Measurements from ENCODE around the gene ANXA2R.

ANXA2R gene

DNA sequence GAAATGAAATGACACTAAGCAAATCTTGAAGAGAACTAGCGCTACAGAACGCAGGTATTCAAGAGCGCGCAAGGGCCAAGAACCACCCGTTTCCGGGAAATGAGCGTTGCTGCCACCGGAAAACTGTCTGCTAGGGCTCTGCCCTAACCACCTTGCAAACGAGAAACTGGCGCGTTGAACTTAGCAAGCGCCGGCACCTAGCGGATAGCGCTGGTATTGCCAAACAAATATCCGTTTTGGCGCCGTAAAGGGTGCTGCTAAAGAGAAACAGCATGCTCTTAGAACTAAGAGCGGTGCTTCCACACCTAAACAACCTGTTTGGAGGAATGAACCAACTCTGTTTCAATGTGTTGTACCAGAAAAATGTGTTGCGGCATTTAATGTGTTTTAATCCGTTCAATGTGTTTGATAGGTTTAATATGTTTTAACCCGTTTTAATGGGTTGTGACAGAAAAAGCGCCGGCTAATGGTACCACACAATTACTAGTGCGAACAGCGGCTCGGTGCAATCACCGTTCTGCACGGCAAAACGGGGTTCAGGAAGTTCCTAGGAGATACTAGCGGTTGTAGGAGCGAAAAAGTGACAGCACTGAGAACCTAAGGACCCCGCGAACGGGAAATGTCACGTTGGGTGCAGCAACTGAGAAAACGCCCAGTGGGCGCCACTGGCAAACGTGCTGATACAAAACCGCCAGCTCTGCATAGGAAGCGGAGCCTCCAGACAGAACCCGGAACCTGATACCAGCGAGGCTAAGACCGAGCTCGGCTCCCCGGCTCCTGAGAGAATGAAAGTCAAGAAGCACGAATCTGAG, at the start of gene ANXA2R (continued):
- TF ChIP-seq ZNF23 (tag by site-specific recombination; IDR thresholded peaks at IDR 0.05; ENCODE audit: borderline replicate concordance) (no peak), ZNF112 (tag by site-specific recombination; IDR thresholded peaks at IDR 0.05) (no peak), ZNF610 (tag by site-specific recombination; IDR thresholded peaks at IDR 0.05; ENCODE audit: borderline replicate concordance) (0 out of 2 replicates have a peak, but pooled peaks have one; percentile 41), ZNF76 (tag by site-specific recombination; IDR thresholded peaks at IDR 0.05; ENCODE audit: borderline replicate concordance, low read depth) (0 out of 2 replicates have a peak, but pooled peaks have one; percentile 18), PRDM10 (tag by site-specific recombination; IDR thresholded peaks at IDR 0.05) (peak; percentile 78), ZNF837 (tag by site-specific recombination; IDR thresholded peaks at IDR 0.05) (peak; percentile 7; the same call in 1 of the 2 replicates), ZBTB21 (tag by site-specific recombination; IDR thresholded peaks at IDR 0.05) (no peak), MZF1 (tag by site-specific recombination; IDR thresholded peaks at IDR 0.05; ENCODE audit: borderline replicate concordance) (0 out of 2 replicates have a peak, but pooled peaks have one; percentile 33), SP2 (tag by site-specific recombination; IDR thresholded peaks at IDR 0.05) (peak; percentile 25; the same call in 1 of the 2 replicates), INSM2 (tag by site-specific recombination; IDR thresholded peaks at IDR 0.05) (peak; percentile 45; the same call in 1 of the 2 replicates), ZNF48 (tag by site-specific recombination; IDR thresholded peaks at IDR 0.05) (no peak), PRDM1 (tag by site-specific recombination; IDR thresholded peaks at IDR 0.05) (0 out of 2 replicates have a peak, but pooled peaks have one; percentile 48), ZNF10 (tag by site-specific recombination; IDR thresholded peaks at IDR 0.05) (peak; percentile 56), ZEB2 (tag by site-specific recombination; IDR thresholded peaks at IDR 0.05) (peak; percentile 84), ZNF629 (tag by site-specific recombination; IDR thresholded peaks at IDR 0.05) (peak; percentile 49; the same call in 1 of the 2 replicates), ZNF341 (tag by site-specific recombination; IDR thresholded peaks at IDR 0.05; ENCODE audit: low read depth) (peak; percentile 89), ZNF211 (tag by site-specific recombination; IDR thresholded peaks at IDR 0.05; ENCODE audit: low read depth) (no peak), ZNF2 (tag by site-specific recombination; IDR thresholded peaks at IDR 0.05) (peak; percentile 62; the same call in 1 of the 2 replicates), ZNF660 (tag by site-specific recombination; IDR thresholded peaks at IDR 0.05) (peak; percentile 68; the same call in 1 of the 2 replicates), GLI2 (tag by site-specific recombination; IDR thresholded peaks at IDR 0.05; ENCODE audit: borderline replicate concordance, low read depth) (no peak), ZNF549 (tag by site-specific recombination; IDR thresholded peaks at IDR 0.05) (no peak), ZNF426 (tag by site-specific recombination; IDR thresholded peaks at IDR 0.05) (no peak), ZNF19 (tag by site-specific recombination; IDR thresholded peaks at IDR 0.05; ENCODE audit: low read depth) (no peak), ZNF555 (tag by site-specific recombination; conservative IDR thresholded peaks at IDR 0.05) (no peak)
- TF ChIP-seq, protein P1, sequence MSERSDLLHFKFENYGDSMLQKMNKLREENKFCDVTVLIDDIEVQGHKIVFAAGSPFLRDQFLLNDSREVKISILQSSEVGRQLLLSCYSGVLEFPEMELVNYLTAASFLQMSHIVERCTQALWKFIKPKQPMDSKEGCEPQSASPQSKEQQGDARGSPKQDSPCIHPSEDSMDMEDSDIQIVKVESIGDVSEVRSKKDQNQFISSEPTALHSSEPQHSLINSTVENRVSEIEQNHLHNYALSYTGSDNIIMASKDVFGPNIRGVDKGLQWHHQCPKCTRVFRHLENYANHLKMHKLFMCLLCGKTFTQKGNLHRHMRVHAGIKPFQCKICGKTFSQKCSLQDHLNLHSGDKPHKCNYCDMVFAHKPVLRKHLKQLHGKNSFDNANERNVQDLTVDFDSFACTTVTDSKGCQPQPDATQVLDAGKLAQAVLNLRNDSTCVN (tag by site-specific recombination; optimal IDR thresholded peaks at IDR 0.05) = peak; percentile 54
- TF ChIP-seq, protein P2, sequence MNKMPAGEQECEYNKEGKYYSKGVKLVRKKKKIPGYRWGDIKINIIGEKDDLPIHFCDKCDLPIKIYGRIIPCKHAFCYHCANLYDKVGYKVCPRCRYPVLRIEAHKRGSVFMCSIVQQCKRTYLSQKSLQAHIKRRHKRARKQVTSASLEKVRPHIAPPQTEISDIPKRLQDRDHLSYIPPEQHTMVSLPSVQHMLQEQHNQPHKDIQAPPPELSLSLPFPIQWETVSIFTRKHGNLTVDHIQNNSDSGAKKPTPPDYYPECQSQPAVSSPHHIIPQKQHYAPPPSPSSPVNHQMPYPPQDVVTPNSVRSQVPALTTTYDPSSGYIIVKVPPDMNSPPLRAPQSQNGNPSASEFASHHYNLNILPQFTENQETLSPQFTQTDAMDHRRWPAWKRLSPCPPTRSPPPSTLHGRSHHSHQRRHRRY (tag by site-specific recombination; IDR thresholded peaks at IDR 0.05) = no peak
- TF ChIP-seq, protein P3, sequence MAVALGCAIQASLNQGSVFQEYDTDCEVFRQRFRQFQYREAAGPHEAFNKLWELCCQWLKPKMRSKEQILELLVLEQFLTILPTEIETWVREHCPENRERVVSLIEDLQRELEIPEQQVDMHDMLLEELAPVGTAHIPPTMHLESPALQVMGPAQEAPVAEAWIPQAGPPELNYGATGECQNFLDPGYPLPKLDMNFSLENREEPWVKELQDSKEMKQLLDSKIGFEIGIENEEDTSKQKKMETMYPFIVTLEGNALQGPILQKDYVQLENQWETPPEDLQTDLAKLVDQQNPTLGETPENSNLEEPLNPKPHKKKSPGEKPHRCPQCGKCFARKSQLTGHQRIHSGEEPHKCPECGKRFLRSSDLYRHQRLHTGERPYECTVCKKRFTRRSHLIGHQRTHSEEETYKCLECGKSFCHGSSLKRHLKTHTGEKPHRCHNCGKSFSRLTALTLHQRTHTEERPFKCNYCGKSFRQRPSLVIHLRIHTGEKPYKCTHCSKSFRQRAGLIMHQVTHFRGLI (tag by site-specific recombination; IDR thresholded peaks at IDR 0.05) = peak; percentile 56; the same call in 1 of the 2 replicates
- TF ChIP-seq, protein P4, sequence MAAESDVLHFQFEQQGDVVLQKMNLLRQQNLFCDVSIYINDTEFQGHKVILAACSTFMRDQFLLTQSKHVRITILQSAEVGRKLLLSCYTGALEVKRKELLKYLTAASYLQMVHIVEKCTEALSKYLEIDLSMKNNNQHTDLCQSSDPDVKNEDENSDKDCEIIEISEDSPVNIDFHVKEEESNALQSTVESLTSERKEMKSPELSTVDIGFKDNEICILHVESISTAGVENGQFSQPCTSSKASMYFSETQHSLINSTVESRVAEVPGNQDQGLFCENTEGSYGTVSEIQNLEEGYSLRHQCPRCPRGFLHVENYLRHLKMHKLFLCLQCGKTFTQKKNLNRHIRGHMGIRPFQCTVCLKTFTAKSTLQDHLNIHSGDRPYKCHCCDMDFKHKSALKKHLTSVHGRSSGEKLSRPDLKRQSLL (tag by site-specific recombination; IDR thresholded peaks at IDR 0.05) = peak; percentile 48; the same call in 1 of the 2 replicates

Data from HEK293 (cell line).